Left ventricle myocardium inferior (tissue), 1 donor: ENCODE results near the gene GGTA1. TPM values are rescaled to one million over a fixed set of nuclear protein-coding genes. Genes with fewer than 3 reads are reported as not detected.

Experiments
- DNase-seq: peaks from one replicate; pipeline ENCODE4 v3.0.0-alpha.2; 2020
- H3K27ac ChIP-seq: fragments of 200-600 bp; replicated peaks from 2 replicates; pipeline ENCODE4 v1.8.0; 2021
- H3K27me3 ChIP-seq: fragments of 200-600 bp; 2 replicates; pipeline ENCODE4 v1.8.0; 2021; ENCODE audit warnings: low read depth
- H3K36me3 ChIP-seq: fragments of 200-600 bp; 2 replicates; pipeline ENCODE4 v1.8.0; 2021
- H3K4me1 ChIP-seq: fragments of 200-600 bp; 2 replicates; pipeline ENCODE4 v1.8.0; 2021
- H3K4me3 ChIP-seq: fragments of 200-600 bp; 2 replicates; pipeline ENCODE4 v1.8.0; 2021; ENCODE audit warnings: mild to moderate bottlenecking, moderate library complexity
- H3K9me3 ChIP-seq: fragments of 200-600 bp; replicated peaks from 2 replicates; pipeline ENCODE4 v1.8.0; 2021
- CTCF ChIP-seq: fragments of 200-600 bp; IDR thresholded peaks from 2 replicates; pipeline ENCODE4 v1.8.0; 2021; ENCODE audit warnings: antibody characterized with exemption, mild to moderate bottlenecking, borderline replicate concordance
- intact Hi-C: fragments of 100-400 bp; cut with micrococcal nuclease; formaldehyde crosslinking; loops from one replicate; pipeline ENCODE4 v1.11.0; 2022
- total RNA-seq: library from RNA; stranded (reverse); fragmentation: NEBNext Ultra II Directional; extraction: Animal tissue kit (Norgen Biotek cat#: 25700); gene quantifications from one replicate; pipeline ENCODE4 v1.2.1, GENCODE V29; 2021
- donor health status: DM: no; HTN: yes; CAD: no; lungs with severe emphysema.

GGTA1 gene
- total RNA-seq, 1 donor from 2014 or later = 34.1 TPM

- intact Hi-C loops = no loop called here
- Histone ChIP-seq H3K36me3 (no peaks in the 10 kb centered on the region), H3K4me1 (peaks cover 27% of the 10 kb centered on the region), H3K4me3 (no peak overlapping the region), H3K27me3 (no peaks in the 10 kb centered on the region), H3K9me3 (no peaks in the 10 kb centered on the region), H3K27ac (peak overlapping the region; percentile 69)
- TF ChIP-seq CTCF = no peak
- DNase-seq = peak; percentile 44
Observed at GRCh38 chr9:121542025-121542424, 42.4 kb upstream of the GGTA1 start.

- Histone ChIP-seq H3K36me3 (no peaks in the 10 kb centered on the region), H3K9me3 (no peaks in the 10 kb centered on the region), H3K4me3 (no peak overlapping the region), H3K4me1 (peaks cover 25% of the 10 kb centered on the region), H3K27ac (peak overlapping the region; percentile 69), H3K27me3 (no peaks in the 10 kb centered on the region)
- TF ChIP-seq CTCF = no peak
- intact Hi-C loops = no loop called here
- no peak for DNase-seq
Observed at GRCh38 chr9:121541256-121541655, 41.6 kb upstream of the GGTA1 start.

DNA sequence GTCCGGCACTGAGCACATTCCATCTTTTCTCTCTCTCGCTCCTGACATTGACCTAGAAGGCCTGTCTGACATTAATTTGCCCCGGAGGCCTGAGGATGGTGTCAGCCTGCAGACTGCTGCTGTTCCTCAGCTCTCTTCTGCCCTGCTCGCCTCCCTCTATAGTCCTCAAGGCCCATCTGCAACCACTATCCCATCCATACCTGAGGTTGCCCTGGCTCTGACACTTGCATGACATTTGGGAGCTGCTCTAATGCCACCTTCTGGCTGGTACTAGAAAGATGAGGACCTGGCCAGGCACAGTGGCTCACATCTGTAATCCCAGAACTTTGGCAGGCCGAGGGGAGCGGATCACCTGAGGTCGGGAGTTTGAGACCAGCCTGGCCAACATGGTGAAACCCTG is 38.6 kb upstream of the GGTA1 start:
- Histone ChIP-seq H3K9me3 (no peaks in the 10 kb centered on the region), H3K36me3 (no peaks in the 10 kb centered on the region), H3K27me3 (no peaks in the 10 kb centered on the region), H3K4me1 (peaks cover 21% of the 10 kb centered on the region), H3K4me3 (no peak overlapping the region), H3K27ac (no peak overlapping the region)
- intact Hi-C loops = no loop called here
- peak; percentile 55 for TF ChIP-seq CTCF
- no peak for DNase-seq

- H3K4me3 ChIP-seq = no peak overlapping the region
- H3K9me3 ChIP-seq = no peaks in the 10 kb centered on the region
- no peaks in the 10 kb centered on the region for H3K27me3 ChIP-seq
- H3K4me1 ChIP-seq = peaks cover 27% of the 10 kb centered on the region
- peak overlapping the region; percentile 60 for H3K27ac ChIP-seq
- intact Hi-C loops = no loop called here
- H3K36me3 ChIP-seq = no peaks in the 10 kb centered on the region
- no peak for TF ChIP-seq CTCF
- DNase-seq = no peak
Observed at GRCh38 chr9:121537283-121537682, 37.6 kb upstream of the GGTA1 start.

GRCh38 chr9:121532881-121533280 is 33.2 kb upstream of the GGTA1 start:
- H3K4me1 ChIP-seq = peaks cover 45% of the 10 kb centered on the region
- H3K36me3 ChIP-seq = no peaks in the 10 kb centered on the region
- no peaks in the 10 kb centered on the region for H3K27me3 ChIP-seq
- peak overlapping the region; percentile 55 for H3K27ac ChIP-seq
- H3K4me3 ChIP-seq = no peak overlapping the region
- no peak for TF ChIP-seq CTCF
- DNase-seq = no peak
- intact Hi-C loops = no loop called here
- H3K9me3 ChIP-seq = no peaks in the 10 kb centered on the region
